Measurements from ENCODE around the gene CCDC194. TPM values are rescaled to one million over a fixed set of nuclear protein-coding genes. Genes with fewer than 3 reads are reported as not detected.

Gene CCDC194
- total RNA-seq, 4 donors from 2014 or later, result 0.93 to 1.7 TPM; not detected in 2

DNA sequence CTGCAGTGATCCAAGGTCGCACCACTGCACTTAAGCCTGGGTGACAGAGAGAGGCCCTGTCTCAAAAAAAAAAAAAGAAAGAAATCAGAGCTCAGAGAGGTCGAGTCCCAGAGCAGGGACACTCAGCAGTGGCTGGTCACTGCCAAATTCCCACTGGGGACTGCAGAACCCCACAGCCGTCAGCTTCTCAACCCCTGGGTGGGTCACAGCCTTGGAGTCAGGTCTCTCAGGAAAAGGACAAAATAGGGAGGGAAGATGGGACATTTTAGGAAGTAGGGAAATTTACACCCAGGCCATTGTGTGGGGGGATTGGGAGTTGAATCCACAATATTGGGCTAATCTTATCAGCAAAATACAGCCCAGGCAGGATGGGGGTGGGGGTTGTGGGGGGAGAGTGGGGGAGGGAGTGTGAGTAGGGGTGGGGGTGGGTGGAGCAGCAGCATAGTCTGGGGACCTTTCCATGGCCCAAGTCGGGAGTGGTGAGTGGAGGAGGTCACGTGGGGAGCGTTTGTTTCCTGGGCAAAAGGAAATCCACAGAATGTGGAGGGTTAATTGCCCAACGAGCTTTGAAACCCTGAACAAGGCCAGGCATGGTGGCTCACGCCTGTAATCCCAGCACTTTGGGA is 5.0 kb upstream of the CCDC194 start:
- no peak for DNase-seq (ENCODE audit: low spot score)
- ATAC-seq (ENCODE audit: low FRiP score), result no peak
- TF ChIP-seq, protein P1, sequence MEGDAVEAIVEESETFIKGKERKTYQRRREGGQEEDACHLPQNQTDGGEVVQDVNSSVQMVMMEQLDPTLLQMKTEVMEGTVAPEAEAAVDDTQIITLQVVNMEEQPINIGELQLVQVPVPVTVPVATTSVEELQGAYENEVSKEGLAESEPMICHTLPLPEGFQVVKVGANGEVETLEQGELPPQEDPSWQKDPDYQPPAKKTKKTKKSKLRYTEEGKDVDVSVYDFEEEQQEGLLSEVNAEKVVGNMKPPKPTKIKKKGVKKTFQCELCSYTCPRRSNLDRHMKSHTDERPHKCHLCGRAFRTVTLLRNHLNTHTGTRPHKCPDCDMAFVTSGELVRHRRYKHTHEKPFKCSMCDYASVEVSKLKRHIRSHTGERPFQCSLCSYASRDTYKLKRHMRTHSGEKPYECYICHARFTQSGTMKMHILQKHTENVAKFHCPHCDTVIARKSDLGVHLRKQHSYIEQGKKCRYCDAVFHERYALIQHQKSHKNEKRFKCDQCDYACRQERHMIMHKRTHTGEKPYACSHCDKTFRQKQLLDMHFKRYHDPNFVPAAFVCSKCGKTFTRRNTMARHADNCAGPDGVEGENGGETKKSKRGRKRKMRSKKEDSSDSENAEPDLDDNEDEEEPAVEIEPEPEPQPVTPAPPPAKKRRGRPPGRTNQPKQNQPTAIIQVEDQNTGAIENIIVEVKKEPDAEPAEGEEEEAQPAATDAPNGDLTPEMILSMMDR (IDR thresholded peaks at IDR 0.05), result no peak

DNA sequence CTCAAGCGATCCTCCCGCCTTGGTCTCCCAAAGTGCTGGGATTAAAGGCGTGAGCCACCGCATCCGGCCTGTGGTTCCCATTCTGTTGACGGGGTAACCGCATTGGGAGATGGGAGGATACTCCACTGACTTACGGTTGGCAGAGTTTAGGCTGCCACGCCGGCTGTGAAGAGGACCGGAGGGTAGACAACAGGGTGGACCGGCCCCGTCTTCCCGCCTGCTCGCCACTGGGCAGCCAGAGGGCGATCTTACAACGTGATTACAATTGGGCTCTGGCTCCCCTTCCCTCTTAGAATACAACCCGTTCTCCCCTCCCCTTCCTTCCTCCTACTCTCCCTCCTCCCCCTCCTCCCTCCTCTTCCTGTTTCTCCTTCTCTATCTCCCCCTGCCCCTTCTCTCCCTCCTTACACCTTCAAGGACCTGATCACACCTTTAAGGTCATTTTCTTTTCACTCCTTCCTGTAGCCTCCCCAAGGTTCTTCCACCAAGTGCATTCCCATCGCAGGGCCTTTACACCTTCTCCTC is 957 bp upstream of the CCDC194 start:
- DNase-seq (ENCODE audit: low spot score) (no peak), ATAC-seq (ENCODE audit: low FRiP score) (no peak)
- TF ChIP-seq, protein P1 (IDR thresholded peaks at IDR 0.05), result no peak

DNA sequence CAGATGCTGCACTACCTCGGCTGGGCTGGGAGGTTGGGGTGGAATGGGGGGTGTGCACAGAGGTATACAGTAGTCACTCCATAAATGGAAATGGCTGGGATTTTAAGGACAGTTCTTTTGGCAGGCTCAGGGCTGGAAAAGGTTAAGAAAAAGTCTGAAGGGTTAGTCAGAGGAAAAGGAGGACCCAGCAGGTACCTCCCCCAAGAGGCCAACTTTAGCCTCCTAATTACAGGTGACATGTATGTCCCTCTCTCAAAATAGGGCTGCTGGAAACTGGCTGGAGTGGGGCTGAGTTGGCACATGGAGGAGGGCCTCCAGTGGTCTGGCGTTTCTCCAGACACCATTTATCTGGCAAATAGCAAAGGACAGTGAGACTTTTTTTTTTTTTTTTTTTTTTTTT is 994 bp downstream of the CCDC194 start:
- TF ChIP-seq, protein P1 (IDR thresholded peaks at IDR 0.05), result no peak
- ATAC-seq (ENCODE audit: low FRiP score) (no peak), DNase-seq (ENCODE audit: low spot score) (no peak)

DNA sequence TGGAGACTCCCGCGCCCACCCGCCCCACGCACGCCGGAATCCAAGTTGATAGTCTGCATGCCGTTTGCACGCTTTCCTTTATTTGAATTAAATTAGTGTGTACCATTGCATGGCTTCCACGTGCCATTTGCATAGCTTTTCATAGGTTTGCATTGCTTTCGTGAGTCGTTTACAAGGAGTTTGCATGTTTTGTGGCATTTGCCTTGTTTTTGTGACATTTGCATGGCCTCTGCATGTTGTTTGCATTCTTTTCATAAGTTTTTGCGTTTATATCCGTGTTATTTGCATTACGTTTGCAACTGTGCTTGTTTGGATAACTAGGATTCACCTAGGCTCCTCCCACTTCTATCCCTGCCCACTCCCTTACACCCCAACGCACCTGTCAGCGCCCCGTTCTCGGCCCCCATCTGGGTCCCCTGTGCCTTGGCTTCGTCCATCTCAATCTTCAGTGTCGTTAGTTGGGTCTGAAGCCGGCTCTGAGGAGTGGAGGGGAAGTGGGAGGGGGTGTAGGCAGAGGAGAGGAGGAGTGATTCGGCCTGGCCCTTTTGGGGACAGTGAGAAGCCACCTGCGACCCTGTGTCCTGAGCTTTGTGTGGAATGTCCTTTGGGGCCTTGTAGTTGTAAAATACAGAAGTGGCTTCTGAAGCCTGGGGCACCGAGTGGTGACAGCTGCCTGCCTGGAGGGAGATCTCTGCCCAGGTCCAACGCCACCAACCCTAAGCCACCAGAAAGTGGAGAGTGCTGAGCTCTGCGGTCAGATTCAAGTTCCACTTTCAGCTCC is 2.4 kb downstream of the CCDC194 start:
- TF ChIP-seq, protein P1 (IDR thresholded peaks at IDR 0.05), result no peak
- no peak for DNase-seq (ENCODE audit: low spot score)
- no peak for ATAC-seq (ENCODE audit: low FRiP score)

- ATAC-seq (ENCODE audit: low FRiP score), result peak; percentile 98
- DNase-seq (ENCODE audit: low spot score), result peak; percentile 82
- TF ChIP-seq, protein P1 (IDR thresholded peaks at IDR 0.05), result peak in 2 of 3 donors; percentile 47 to 66
Observed at GRCh38 chr19:17390665-17391370, 3.2 kb downstream of the CCDC194 start.

- TF ChIP-seq, protein P1 (IDR thresholded peaks at IDR 0.05), result no peak
- ATAC-seq (ENCODE audit: low FRiP score) (no peak), DNase-seq (ENCODE audit: low spot score) (no peak)
Observed at GRCh38 chr19:17389957-17390664, 3.9 kb downstream of the CCDC194 start.

All from omental fat pad (tissue), 4 donors.